Ramos (cell line): ENCODE results near the gene ASPN.
"Not testable (repeated sequence)": the region's sequence is repeated elsewhere in the genome, so short reads cannot be mapped to it uniquely, and the experiment has no call there.

ENCODE experiments used
- in situ Hi-C: fragments of 300-500 bp; cut with MboI; formaldehyde crosslinking; loops from one replicate; pipeline ENCODE4 v1.14.3; 2022; ENCODE audit warnings: low sequenced_read_pairs; ENCODE audit not compliant: unreplicated experiment

Gene ASPN

DNA sequence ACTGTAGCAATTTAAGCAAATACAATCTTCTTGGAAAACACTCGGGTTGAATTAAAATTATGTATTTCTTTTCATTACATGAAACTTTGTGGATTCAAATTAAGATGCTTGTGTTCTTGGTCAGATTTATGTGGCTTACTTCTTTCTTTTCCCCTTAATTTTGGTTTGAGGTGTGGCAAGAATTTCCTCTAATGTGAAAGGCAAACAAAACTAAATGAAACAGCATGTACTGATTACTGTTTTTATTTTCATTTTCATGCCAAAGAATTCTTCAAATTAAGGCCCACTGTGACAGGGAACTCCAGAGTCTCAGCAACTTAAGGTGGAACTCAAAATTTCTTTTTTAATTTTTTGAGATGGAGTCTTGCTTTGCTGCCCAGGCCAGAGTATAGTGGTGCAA lies 58.0 kb downstream of the ASPN start, which contains the start of gene OMD:
Gene OMD, minus strand, starts transcription at position 132 of the 400 bp plus-strand sequence. CDS start 6,913 bp downstream, outside the sequence.
- in situ Hi-C loops, result no loop called here

DNA sequence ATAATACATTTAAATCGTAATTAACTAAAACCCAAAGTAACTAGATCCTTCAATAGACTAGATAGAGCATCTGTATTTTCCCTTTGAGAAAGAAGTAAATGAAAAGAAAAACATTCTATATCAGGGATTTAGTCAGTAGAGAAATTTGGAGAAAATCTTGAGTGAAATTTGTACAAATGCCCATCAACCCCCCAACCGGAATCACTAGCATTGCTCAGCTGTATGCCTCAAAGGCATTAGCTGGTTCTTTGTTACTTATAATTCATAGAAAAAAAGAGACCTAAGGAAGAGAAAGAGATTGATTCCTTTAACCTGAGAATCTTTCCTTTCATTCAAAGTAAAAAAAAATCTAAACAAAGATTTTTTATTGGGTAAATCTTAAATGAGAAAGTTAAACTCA lies 58.7 kb downstream of the ASPN start:
- in situ Hi-C loops, result no loop called here

DNA sequence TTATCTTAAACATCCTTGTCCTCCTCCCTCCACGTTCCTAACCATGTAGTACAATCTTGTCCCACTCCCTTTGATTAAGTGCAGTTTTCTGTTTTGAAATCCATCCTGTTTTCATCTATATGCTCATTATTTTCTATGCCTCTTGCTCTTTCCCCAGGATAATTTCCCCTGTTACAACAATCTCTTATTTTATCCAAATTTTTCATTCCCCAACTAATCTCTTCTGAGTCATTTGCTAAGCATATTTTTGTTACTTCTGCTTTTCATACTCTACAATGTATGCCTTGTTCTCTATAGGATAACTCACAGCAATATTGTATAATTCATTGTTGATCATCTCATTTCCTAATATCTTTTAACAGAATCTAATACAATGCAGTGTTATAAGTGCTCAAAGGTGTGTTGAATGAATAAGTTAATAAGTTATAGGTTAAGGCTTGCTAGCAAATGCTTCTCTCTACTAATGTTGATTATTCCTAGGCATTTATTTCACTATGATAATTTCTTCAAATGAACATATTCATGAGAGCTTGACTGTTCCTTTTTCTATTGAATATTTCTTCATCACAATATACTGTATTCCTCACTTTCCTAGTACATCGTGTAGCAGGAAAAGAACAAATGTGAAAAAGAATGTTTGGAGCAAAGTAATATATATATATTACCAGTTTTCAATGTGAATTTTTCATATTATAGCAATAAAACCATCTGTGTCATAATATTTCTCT lies 59.5 kb downstream of the ASPN start:
- in situ Hi-C loops, result no loop called here

DNA sequence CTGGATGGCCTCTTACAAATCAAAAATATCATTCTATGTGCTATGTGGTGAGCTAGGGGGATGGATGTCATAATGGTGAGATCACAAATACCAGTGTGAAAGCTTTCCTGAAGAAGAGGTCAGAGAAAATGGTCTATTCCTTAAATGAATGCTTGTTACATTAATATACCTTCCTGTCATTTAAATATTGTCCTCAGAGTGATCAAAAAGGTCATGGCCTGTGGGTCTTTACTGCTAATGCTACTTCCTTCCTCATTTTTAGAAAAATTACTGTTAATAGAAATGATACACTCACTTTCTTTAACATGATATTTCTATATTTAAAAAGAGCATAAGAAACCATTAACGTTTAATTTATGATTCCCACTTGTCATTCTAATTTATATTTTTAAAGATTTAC lies 67.7 kb downstream of the ASPN start:
- in situ Hi-C loops, result no loop called here

DNA sequence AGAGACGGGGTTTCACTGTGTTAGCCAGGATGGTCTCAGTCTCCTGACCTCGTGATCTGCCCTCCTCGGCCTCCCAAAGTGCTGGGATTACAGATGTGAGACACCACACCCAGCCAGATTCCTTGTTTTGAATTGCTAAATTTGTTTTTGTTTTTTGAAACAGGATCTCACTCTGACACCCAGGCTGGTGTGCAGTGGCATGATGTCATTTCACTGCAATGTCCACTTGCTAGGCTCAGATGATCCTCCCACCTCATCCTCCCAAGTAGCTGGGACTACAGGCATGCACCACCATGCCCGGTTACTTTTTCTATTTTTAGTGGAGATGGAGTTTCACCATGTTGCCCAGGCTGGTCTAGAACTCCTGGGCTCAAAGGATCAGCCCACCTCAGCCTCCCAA lies 71.1 kb downstream of the ASPN start:
- in situ Hi-C loops, result not testable (repeated sequence)

DNA sequence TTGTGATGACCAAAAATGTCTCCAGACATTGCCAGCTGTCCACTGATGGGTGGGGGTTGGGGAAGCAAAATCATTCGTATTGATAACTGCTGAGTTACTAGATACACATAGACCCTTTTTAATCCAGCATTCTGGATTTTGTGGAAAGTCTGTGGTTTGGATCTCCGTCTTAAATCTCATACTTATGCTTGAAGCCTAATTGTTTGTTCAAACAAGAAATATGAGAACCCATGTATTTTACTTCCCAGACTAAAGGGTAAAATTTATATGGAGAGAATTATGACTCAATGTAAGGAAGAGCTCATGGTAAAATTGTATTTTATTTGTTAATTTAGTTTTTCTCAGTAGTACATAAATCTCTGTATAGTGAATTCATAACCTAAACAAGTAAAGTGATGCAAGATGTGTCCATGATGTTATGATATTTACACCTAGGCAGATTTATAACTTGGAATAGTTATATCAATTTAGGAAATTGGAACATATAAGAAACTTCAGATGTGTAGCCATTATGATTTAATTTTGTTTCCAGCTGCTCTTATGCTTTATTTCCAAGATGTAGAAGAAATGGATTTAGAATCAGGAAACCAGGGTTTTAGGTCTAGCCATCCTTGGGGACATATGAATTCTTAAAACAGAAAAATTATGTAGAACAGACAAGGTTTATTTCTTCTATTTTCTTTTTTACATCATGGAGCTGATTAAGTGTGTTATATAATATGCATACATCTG lies 73.4 kb downstream of the ASPN start:
- in situ Hi-C loops, result no loop called here

DNA sequence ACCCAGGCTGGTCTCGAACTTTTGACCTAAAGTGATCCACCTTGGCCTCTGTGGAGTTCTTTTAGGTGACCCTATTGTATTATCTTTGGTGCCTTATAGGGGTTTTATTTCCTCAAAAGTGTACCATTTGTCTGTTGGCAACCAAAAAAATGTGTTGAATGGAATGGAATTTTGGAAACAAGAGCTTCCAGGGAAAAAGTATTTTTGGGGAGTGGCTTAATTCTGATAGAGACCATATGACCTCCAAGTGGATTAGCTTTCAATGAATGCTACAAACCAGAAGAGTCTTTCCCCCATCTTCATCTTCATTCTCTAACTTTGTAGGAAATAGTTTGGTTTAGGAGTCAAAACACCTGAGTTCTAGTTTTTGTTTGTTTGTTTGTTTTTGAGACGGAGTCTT lies 74.5 kb downstream of the ASPN start:
- in situ Hi-C loops, result no loop called here

DNA sequence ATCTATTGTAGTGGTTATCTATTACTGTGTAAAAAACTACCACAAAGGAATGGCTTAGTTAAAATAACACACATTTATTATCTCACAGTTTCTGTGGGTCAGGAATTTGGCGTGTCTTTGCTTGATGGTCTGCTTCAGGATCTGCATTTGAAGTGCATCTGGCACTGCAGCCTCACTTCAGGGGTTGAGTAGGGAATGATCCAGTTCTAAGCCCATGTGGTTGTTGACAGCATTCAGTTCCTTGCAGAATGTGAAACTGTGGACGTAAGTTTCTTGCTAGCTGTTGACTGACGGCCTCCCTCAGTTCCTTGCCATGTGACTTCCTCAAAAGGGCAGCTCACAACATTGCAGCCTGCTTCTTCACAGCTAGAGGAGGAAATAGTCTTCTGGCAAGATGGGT lies 75.8 kb downstream of the ASPN start:
- in situ Hi-C loops, result no loop called here
